ENCODE data around the gene CAPZB. TPM values are rescaled to one million over a fixed set of nuclear protein-coding genes. Genes with fewer than 3 reads are reported as not detected.
A peak's percentile ranks its signal among the peaks of the same experiment; 100 is the strongest.

Gene CAPZB
- total RNA-seq, 1 experiment from 2014 or later, result 348 TPM

DNA sequence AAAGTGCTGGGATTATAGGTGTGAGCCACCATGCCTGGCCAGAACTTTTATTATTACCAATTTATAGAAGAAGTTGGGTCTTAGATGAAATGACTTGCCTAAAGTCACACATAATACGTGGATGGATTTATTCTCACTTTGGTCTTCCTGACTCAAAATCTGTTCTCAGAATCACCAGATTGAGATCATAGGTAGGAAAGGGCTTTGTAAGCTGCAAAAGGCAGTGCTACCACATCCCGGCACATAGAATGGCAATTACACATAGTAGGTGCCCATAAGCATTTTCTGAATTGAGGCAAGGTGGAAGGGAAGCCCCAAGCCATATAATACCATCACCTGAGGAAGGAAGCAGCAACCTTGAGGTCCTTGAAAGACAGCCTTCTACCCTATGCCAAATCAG is 8.2 kb upstream of the CAPZB start:
- Histone ChIP-seq H3K56ac (ENCODE audit: insufficient read length, low read depth, low read length) (no peak overlapping the region), H2AK5ac (ENCODE audit: insufficient read length, low read length) (no peak overlapping the region), H4K5ac (ENCODE audit: insufficient read length, low read depth, low read length) (no peak overlapping the region), H3K9me3 (ENCODE audit: control insufficient read depth, low read depth, low read length) (no peaks in the 10 kb centered on the region), H2BK5ac (ENCODE audit: insufficient read length, low read length) (peak overlapping the region; percentile 56), H2BK15ac (ENCODE audit: low read depth, low read length) (no peak overlapping the region), H4K91ac (ENCODE audit: insufficient read length, low read depth, low read length) (no peak overlapping the region), H3K4me2 (ENCODE audit: insufficient read depth, insufficient read length, low read length) (no peak overlapping the region), H3K4ac (ENCODE audit: low read depth, low read length) (no peak overlapping the region), H3K23ac (ENCODE audit: insufficient read length, low read depth, low read length) (no peak overlapping the region), H3K27me3 (ENCODE audit: insufficient read depth, low read length) (no peaks in the 10 kb centered on the region), H2AFZ (ENCODE audit: low read length) (no peak overlapping the region), H3K27ac (ENCODE audit: insufficient read length, low read depth, low read length) (no peak overlapping the region), H3K4me1 (ENCODE audit: insufficient read depth, low read length) (no peaks in the 10 kb centered on the region), H4K8ac (replicated peaks; ENCODE audit: insufficient read length, low read depth, low read length) (no peak overlapping the region), H3K9ac (ENCODE audit: extremely low read depth, insufficient read length, low read length) (no peak overlapping the region), H2BK20ac (ENCODE audit: low read depth, low read length, poor library complexity, severe bottlenecking) (no peak overlapping the region), H2BK120ac (ENCODE audit: low read depth, low read length, poor library complexity, severe bottlenecking) (no peak overlapping the region), H3K14ac (ENCODE audit: insufficient read depth, low read length) (no peak overlapping the region), H3K79me1 (ENCODE audit: insufficient read depth, low read depth, low read length, poor library complexity, severe bottlenecking) (no peaks in the 10 kb centered on the region), H3K18ac (ENCODE audit: insufficient read length, low read depth, low read length) (no peak overlapping the region), H2BK12ac (ENCODE audit: insufficient read length, low read depth, low read length) (no peak overlapping the region), H3T11ph (ENCODE audit: low read length) (no peak overlapping the region), H4K20me1 (ENCODE audit: control insufficient read depth, insufficient read depth, insufficient read length) (no peaks in the 10 kb centered on the region), H3K79me2 (ENCODE audit: insufficient read depth, low read length) (no peaks in the 10 kb centered on the region), H3K23me2 (ENCODE audit: insufficient read length, low read depth, low read length, poor library complexity, severe bottlenecking) (no peaks in the 10 kb centered on the region)
- no CpG with 5 or more reads among the region's 2 CpGs for WGBS (ENCODE audit: extremely low coverage, insufficient read length, low lambda C conversion rate)
- TF ChIP-seq CTCF (conservative IDR thresholded peaks at IDR 0.05), result no peak
- DNase-seq, result no peak
- Mint-ChIP-seq H3K27me3 (ENCODE audit: low read depth) (peaks cover 5% of the 10 kb centered on the region), H3K27ac (no peak overlapping the region), H3K4me1 (no peaks in the 10 kb centered on the region; a peak in 2 of 4 replicates), H3K4me3 (no peak overlapping the region), H3K36me3 (ENCODE audit: insufficient read depth in 1 of 3, low read depth in 3 of 3) (no peaks in the 10 kb centered on the region; a peak in 1 of 7 replicates), H3K9me3 (no peaks in the 10 kb centered on the region)

Measured in H9 (cell line).